Activated CD8-positive, alpha-beta T cell treated with anti-CD3 and anti-CD28 coated beads, Interleukin-2, amount 10 ng/mL, durations not matched to agents 7 days and 5 days (primary cell): ENCODE results near the gene IGFN1. TPM values are rescaled to one million over a fixed set of nuclear protein-coding genes. Genes with fewer than 3 reads are reported as not detected.

Source experiments
- ATAC-seq: fragments of 150-1000 bp; cut with Tn5 transposase; one replicate; pipeline ENCODE4 v1.10.0; 2021; ENCODE audit warnings: moderate library complexity
- CTCF ChIA-PET: fragments of 350-600 bp; sonication (Branson Sonifier 250); formaldehyde crosslinking; loops from one replicate; lab custom pipeline; 2021; ENCODE audit warnings: antibody characterized with exemption; lab: Charles Lee
- POLR2A ChIA-PET: fragments of 350-600 bp; sonication (Branson Sonifier 250); formaldehyde crosslinking; loops from one replicate; lab custom pipeline; 2021; ENCODE audit warnings: antibody characterized with exemption; lab: Charles Lee
- DNase-seq: peaks from one replicate; pipeline ENCODE4 v3.0.0-alpha.2; 2020
- H3K27ac Mint-ChIP-seq: one replicate; pipeline ENCODE4 v1.8.0; 2021; ENCODE audit warnings: mild to moderate bottlenecking, mixed read lengths
- H3K27me3 Mint-ChIP-seq: one replicate; pipeline ENCODE4 v1.8.0; 2021; ENCODE audit warnings: low read depth, mixed read lengths
- H3K36me3 Mint-ChIP-seq: one replicate; pipeline ENCODE4 v1.8.0; 2021; ENCODE audit warnings: low read depth, mixed read lengths
- H3K4me1 Mint-ChIP-seq: one replicate; pipeline ENCODE4 v1.8.0; 2021; ENCODE audit warnings: low read depth, mixed read lengths
- H3K4me3 Mint-ChIP-seq: one replicate; pipeline ENCODE4 v1.8.0; 2021; ENCODE audit warnings: mild to moderate bottlenecking, mixed read lengths
- H3K9me3 Mint-ChIP-seq: one replicate; pipeline ENCODE4 v1.8.0; 2022; ENCODE audit warnings: mixed read lengths; ENCODE audit not compliant: insufficient read depth
- total RNA-seq, 2 experiments: library from RNA; stranded (reverse); gene quantifications; one replicate each; pipeline ENCODE4 v1.2.3, GENCODE V29; 2021

IGFN1 gene
- not detected for total RNA-seq

DNA sequence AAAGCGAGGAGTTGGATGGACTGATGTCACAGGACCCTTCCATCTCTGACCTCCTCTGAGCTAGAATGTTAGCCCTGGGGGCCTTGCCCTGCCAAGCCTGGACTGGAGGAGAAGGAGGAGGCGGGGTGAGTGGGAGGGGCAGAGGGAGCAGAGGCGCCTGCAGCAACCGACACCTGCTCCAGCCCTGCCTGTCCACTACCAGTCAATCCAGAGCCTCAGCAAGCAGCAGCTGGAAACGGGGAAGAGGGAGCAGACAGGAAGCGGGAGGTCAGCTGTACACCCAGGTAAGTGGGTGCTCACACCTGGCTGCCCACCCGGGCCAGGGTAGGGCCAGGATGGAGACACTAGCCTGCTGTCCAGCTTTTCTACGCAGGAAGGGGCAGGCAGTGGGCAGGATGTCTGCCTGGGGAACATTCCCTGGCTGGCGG lies at the start of gene IGFN1:
IGFN1 (plus strand) TSS at position 201 of the 428 bp plus-strand sequence. CDS start 2,470 bp downstream, outside the sequence.
- peaks cover 2% of the 10 kb centered on the region for H3K4me1 Mint-ChIP-seq
- DNase-seq (no peak), ATAC-seq (no peak)
- ChIA-PET CTCF (no interaction called here), POLR2A (no interaction called here)
- H3K27me3 Mint-ChIP-seq, result peaks cover 18% of the 10 kb centered on the region
- H3K27ac Mint-ChIP-seq, result no peak within 1 kb of the TSS
- no peaks in the 10 kb centered on the region for H3K9me3 Mint-ChIP-seq
- H3K4me3 Mint-ChIP-seq, result no peak within 1 kb of the TSS
- no peaks in the 10 kb centered on the region for H3K36me3 Mint-ChIP-seq

DNA sequence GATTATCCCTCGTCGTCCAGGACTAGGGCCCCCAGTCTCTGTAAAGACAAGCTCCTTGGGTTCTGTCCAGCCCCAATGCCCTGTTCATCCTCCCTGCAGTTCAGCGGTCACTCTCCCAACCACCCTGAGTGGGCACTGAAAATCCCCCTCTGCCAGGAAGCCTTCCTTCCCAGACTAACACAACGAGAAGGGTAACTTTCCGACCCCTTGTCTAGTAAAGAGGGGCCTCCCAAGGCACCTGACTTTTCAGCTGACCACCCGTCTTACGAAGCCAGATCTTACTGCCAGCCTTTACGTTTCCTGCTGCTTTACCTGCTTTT lies 49.7 kb upstream of the IGFN1 start:
- H3K9me3 Mint-ChIP-seq, result no peaks in the 10 kb centered on the region
- no peaks in the 10 kb centered on the region for H3K27me3 Mint-ChIP-seq
- H3K36me3 Mint-ChIP-seq, result peaks cover 2% of the 10 kb centered on the region
- H3K27ac Mint-ChIP-seq, result no peak overlapping the region
- ATAC-seq (no peak), DNase-seq (no peak)
- ChIA-PET CTCF (interaction anchor here (1.0 kb wide), 1 partner anchor 9 kb away, joined by 3 read pairs; no protein-coding TSS in a partner anchor), POLR2A (no interaction called here)
- H3K4me3 Mint-ChIP-seq, result no peak overlapping the region
- no peaks in the 10 kb centered on the region for H3K4me1 Mint-ChIP-seq

DNA sequence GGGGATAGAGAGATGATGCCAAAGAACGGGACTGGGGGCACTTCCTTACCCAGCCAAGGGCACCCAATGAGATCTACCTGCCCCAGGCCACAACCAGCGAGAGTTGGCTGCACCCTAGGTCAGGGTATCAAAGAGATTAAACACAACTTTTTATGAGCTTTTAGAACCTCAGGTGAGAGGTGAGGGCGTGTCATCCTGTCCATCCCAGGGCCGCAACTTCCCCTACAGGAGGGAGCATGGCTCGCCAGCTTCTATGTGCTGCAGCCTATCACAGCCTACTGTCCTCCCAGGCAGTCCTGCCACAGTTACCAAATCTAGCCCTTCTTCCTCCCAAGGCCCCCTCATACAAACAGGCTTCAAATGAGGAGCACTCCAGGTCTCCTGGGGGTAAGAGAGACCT lies 49.2 kb upstream of the IGFN1 start:
- no peak overlapping the region for H3K27ac Mint-ChIP-seq
- DNase-seq (no peak), ATAC-seq (no peak)
- H3K4me1 Mint-ChIP-seq, result no peaks in the 10 kb centered on the region
- H3K36me3 Mint-ChIP-seq, result peaks cover 2% of the 10 kb centered on the region
- ChIA-PET CTCF (interaction anchor here (1.0 kb wide), 1 partner anchor 8 kb away, joined by 3 read pairs; no protein-coding TSS in a partner anchor), POLR2A (no interaction called here)
- H3K9me3 Mint-ChIP-seq, result no peaks in the 10 kb centered on the region
- no peaks in the 10 kb centered on the region for H3K27me3 Mint-ChIP-seq
- no peak overlapping the region for H3K4me3 Mint-ChIP-seq

DNA sequence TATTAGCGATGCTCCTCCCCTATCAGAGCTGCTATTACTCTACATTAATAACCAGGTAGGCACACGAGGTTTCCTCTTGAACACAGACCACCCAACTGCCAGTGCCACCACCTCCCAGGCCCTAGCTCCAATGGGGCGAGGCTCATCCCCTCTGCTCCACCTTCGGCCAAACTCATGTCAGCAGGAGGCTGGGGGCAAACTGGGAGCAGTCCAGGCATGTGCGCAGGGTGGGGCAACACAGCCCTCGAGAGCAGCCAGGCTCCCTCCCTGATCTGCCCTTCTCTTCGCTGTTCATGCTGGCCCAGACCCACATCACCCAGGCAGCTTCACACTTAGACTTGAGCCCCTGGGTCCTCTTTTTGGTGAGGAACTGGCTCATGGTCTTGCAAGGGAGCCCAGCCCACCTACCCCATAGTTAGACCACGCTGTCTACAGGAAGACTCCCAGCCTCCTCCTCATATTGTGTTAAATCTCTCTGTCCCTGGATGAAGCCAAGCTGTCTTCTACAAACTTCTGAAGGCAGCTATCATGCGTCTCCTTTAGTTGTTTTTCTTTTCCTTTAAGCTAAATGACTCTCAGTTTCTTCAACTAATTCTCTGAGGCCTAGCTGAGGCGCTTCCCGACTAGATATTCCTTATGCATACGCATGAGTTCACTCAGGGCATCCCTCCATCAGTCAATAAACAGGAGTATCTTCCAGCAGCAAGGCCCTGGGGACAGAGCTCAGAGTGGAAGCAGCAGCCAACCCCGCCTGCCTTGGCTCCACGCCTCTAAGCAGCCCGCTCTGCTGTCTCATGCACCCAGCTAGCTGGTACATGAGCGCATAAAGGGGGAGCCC lies 48.4 kb upstream of the IGFN1 start:
- Mint-ChIP-seq H3K9me3 (no peaks in the 10 kb centered on the region), H3K36me3 (peaks cover 2% of the 10 kb centered on the region), H3K27ac (no peak overlapping the region), H3K27me3 (no peaks in the 10 kb centered on the region), H3K4me3 (no peak overlapping the region), H3K4me1 (no peaks in the 10 kb centered on the region)
- DNase-seq (no peak), ATAC-seq (no peak)
- CTCF ChIA-PET, result interaction anchor here (1.0 to 1.2 kb wide), 3 partner anchors 7 to 171 kb away, joined by 3 to 5 read pairs (median 3); no protein-coding TSS in a partner anchor
- POLR2A ChIA-PET, result no interaction called here

DNA sequence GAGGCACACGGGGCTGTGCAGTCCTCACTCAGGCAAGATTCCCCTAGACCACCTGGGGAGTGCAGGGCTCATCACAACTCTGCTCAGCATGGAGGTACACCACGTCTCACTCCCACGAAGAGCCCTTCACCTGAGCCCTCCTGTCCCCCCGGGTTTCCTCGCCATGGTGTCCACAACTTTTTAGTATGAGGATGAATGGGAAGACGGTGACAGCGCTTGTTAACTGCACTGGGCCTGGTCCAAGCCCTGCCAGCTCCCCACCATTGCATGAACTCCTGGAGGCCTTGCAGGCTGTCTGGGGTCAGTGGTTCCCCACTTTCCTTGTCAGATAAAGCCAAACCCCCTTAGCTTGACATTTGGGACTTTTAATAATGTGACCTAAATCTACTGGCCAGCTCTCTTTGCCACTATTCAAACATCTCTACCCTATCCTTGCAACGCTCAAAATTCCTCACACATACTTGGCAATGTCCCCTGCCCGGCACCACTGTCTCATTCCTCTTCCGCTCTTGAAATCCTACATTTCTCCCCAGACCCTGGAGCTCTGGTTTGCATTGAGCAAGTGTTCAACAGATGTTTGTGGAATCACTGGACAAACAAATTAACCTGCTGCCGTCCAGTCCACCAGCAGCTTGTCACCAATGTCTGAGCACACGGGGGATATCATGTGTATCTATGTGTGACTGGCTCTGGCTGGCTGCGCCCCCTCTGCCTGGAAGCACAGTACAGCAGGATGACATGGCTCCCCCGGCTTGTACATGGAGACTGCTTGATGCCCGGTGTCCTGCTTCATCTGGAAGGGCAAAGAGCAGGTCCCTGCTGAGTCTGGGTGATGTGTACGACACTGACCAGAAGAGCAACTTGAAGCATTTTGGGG lies 47.5 kb upstream of the IGFN1 start:
- no peak overlapping the region for H3K27ac Mint-ChIP-seq

DNA sequence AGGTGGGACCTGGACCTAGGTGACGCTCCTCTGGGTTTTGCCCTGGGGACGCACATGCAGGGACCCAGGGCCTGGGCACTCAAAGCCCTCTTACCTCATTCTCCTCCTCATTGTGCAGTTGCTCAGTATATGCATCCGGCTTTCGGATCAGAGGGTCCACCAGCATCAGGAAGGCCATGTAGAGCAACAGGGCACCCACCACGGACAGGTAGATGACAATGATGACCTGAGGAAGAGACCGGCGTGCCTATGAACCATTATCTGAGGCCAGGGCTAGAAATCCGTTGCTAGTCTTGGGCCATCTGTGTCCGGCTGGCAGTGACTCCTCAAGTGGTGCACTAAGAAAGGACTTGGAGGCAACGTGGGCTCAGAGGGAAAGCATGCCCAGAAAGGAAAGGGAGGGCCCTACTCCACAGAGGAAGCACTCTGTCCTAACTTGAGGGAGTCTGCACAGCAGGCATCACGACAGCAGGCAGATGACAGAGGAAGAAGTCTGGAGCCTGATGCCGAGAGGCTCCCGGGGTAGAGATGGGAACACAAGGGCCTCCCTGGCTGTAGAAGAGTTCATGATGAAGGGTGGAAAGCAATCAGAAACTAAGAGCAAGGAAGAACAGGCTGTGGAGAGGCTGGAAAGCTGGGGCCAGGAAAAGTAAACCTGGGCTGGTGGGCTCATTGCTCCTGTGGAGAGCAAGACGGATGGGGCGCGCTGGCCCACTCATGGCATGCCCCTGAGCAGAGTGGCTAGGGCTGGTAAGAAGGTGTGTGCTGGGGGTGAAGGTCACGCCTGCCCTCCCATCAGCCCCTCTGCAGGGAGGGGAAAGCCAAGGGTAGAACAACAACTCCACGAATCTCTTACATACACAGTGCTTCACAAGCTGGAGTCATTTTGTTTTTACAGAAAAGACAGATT lies 46.6 kb upstream of the IGFN1 start:
- Mint-ChIP-seq H3K4me1 (no peaks in the 10 kb centered on the region), H3K27me3 (no peaks in the 10 kb centered on the region), H3K4me3 (no peak overlapping the region), H3K27ac (no peak overlapping the region), H3K36me3 (peaks cover 2% of the 10 kb centered on the region), H3K9me3 (no peaks in the 10 kb centered on the region)
- POLR2A ChIA-PET, result no interaction called here
- ATAC-seq, result no peak
- no peak for DNase-seq
- CTCF ChIA-PET, result interaction anchor here (1.2 to 1.5 kb wide), 2 partner anchors 15 to 25 kb away, joined by 4 to 5 read pairs; no protein-coding TSS in a partner anchor

More for the DNA sequence above, 47.5 kb upstream of the IGFN1 start:
- H3K36me3 Mint-ChIP-seq, result peaks cover 2% of the 10 kb centered on the region
- no peak overlapping the region for H3K4me3 Mint-ChIP-seq
- H3K9me3 Mint-ChIP-seq, result no peaks in the 10 kb centered on the region
- DNase-seq (no peak), ATAC-seq (no peak)
- ChIA-PET CTCF (interaction anchor here (1.1 to 1.2 kb wide), 2 partner anchors 24 to 172 kb away, joined by 3 to 5 read pairs; no protein-coding TSS in a partner anchor), POLR2A (no interaction called here)
- no peaks in the 10 kb centered on the region for H3K4me1 Mint-ChIP-seq
- no peaks in the 10 kb centered on the region for H3K27me3 Mint-ChIP-seq

DNA sequence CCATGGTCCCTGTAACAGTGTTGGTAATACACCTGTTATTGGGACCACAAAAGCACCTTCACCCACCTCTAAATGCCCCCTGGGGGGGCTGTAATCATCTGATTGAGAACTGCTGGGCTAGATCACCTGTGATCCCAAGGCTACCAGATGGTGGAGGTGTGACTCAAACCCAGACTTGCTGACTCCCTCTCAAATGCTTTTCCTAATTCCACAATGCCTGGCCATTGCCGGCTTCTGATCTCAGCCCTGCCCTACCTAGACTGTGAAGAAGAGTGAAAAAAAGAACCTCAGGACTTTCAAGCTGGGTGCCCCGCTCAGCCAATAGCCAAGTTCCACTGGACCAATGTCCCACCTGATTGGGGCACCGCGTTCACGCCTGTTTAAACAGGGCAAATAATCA lies 45.9 kb upstream of the IGFN1 start:
- H3K27me3 Mint-ChIP-seq, result no peaks in the 10 kb centered on the region
- no peaks in the 10 kb centered on the region for H3K4me1 Mint-ChIP-seq
- H3K27ac Mint-ChIP-seq, result no peak overlapping the region
- H3K9me3 Mint-ChIP-seq, result no peaks in the 10 kb centered on the region
- peaks cover 2% of the 10 kb centered on the region for H3K36me3 Mint-ChIP-seq
- POLR2A ChIA-PET, result no interaction called here
- ATAC-seq, result no peak
- no peak for DNase-seq
- CTCF ChIA-PET, result interaction anchor here (1.5 kb wide), 1 partner anchor 14 kb away, joined by 4 read pairs; no protein-coding TSS in a partner anchor
- no peak overlapping the region for H3K4me3 Mint-ChIP-seq

DNA sequence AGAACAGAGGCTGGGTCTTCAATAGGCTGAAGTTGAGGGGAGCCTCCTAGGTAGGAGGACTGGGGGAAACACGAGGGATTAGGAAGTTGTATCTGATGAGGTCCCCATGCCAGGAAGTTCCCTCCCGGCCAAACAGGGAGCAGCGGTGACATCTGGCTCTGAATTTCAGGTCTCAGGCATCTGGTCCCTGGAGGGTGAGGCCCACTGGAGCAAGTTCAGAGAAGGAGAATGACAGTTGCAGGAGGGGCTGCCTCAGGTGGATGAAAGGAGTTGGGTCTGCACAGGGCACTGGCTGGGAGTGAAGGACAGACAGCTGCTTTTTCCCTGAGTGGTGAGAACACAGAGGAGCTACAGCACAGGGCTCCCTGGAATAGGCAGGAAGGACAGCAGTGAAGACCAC lies 45.5 kb upstream of the IGFN1 start:
- CTCF ChIA-PET, result interaction anchor here (1.5 kb wide), 1 partner anchor 14 kb away, joined by 4 read pairs; no protein-coding TSS in a partner anchor
- DNase-seq (no peak), ATAC-seq (no peak)
- Mint-ChIP-seq H3K36me3 (peaks cover 2% of the 10 kb centered on the region), H3K4me3 (no peak overlapping the region), H3K9me3 (no peaks in the 10 kb centered on the region), H3K27ac (no peak overlapping the region), H3K4me1 (no peaks in the 10 kb centered on the region), H3K27me3 (no peaks in the 10 kb centered on the region)
- POLR2A ChIA-PET, result no interaction called here

DNA sequence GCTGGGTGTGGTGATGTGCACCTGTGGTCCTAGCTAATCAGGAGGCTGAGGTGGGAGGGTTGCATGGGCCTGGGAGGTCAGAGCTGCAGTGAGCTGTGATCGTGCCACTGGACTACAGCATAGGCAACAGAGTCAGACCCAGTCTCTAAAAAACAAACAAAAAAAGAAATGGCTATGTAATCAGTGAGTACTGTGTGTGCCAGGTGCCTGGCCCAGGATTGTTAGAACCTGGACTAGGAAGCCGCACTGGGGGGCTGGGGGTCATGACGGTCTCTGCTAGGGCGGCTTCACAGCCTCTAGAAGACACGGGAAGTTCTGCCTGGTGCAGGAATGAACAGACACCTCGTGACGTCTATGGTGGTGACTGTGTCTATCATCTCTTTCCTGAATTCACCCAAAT lies 44.8 kb upstream of the IGFN1 start:
- H3K27me3 Mint-ChIP-seq, result no peaks in the 10 kb centered on the region
- DNase-seq (no peak), ATAC-seq (no peak)
- no peak overlapping the region for H3K27ac Mint-ChIP-seq
- peaks cover 2% of the 10 kb centered on the region for H3K36me3 Mint-ChIP-seq
- CTCF ChIA-PET, result interaction anchor here (1.5 kb wide), 1 partner anchor 13 kb away, joined by 4 read pairs; no protein-coding TSS in a partner anchor
- POLR2A ChIA-PET, result no interaction called here
- H3K9me3 Mint-ChIP-seq, result no peaks in the 10 kb centered on the region
- no peak overlapping the region for H3K4me3 Mint-ChIP-seq
- H3K4me1 Mint-ChIP-seq, result no peaks in the 10 kb centered on the region

DNA sequence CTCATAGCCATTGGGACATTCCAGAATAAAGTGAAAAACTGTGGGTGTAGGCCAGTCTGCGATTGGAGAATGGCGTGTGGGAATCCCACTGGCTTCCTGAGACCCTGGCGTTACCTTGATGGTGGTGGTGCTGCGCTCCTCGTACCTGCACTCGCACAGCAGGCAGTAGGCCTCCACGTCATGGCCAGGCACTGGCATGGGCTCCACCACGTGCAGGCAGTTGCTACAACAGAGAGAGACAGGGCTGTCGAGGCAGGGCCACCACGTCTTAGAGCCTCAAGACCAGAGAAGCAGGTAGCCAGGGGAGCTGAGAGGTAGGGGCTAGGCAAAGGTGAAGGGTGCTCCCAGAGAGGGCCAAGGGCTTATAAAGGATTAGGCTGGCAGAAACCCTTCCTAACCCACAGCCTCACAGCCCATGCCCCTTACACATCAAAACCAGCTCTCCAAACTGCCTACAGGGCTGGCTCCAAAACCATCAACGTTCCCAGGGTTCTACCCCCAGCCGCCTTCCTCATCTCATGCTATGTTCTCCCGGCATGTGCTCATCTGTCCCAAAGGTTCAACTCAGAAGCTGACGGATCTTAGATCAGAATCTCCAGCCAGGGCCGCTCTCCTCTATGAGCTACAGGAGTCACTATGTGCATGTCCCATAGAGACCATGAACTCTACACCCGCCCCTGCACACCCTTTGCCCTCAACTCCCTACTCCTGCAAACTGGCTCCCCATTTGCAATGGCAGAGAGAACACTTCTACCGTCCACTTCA lies 43.8 kb upstream of the IGFN1 start:
- DNase-seq (no peak), ATAC-seq (no peak)
- Mint-ChIP-seq H3K27ac (no peak overlapping the region), H3K4me3 (no peak overlapping the region), H3K9me3 (no peaks in the 10 kb centered on the region), H3K4me1 (no peaks in the 10 kb centered on the region), H3K36me3 (peaks cover 2% of the 10 kb centered on the region), H3K27me3 (no peaks in the 10 kb centered on the region)
- CTCF ChIA-PET, result no interaction called here
- POLR2A ChIA-PET, result no interaction called here
